HepG2 (cell line): ENCODE results near the gene ZNF687. TPM values are rescaled to one million over a fixed set of nuclear protein-coding genes. Genes with fewer than 3 reads are reported as not detected.
A peak's percentile ranks its signal among the peaks of the same experiment; 100 is the strongest.

Source experiments
- ATF4 ChIP-seq, 2 experiments: fragments of 450-650 bp in 1 of 2; sonication (generic) in 1 of 2; formaldehyde crosslinking; IDR thresholded peaks; 2 replicates each; pipeline versions ENCODE4 v1.5.0 to v1.8.0; 2020 to 2022; ENCODE audit warnings: mild to moderate bottlenecking in 1 of 2, missing genetic modification reagents in 1 of 2
- ATM ChIP-seq: fragments of 450-650 bp; IDR thresholded peaks from 2 replicates; pipeline ENCODE4 v1.7.1; 2017; ENCODE audit warnings: mild to moderate bottlenecking, borderline replicate concordance
- BRD4 ChIP-seq: sonication (generic); formaldehyde crosslinking; IDR thresholded peaks from 2 replicates; pipeline ENCODE4 v1.4.0; 2020; ENCODE audit warnings: missing genetic modification reagents
- CHD4 ChIP-seq: fragments of 200-600 bp; sonication (generic); IDR thresholded peaks from 2 replicates; pipeline ENCODE4 v1.7.0; 2017; ENCODE audit warnings: mild to moderate bottlenecking, low read length, borderline replicate concordance
- CREB1 ChIP-seq, 2 experiments: fragments of 450-650 bp in 1 of 2; IDR thresholded peaks; 2 replicates each; pipeline ENCODE4 v1.6.1; 2016 to 2017; ENCODE audit warnings: control low read depth in 1 of 2, mild to moderate bottlenecking in 1 of 2, missing compliant biosample characterization in 1 of 2, missing genetic modification characterization in 1 of 2
- E2F1 ChIP-seq: sonication (generic); formaldehyde crosslinking; IDR thresholded peaks from 2 replicates; pipeline ENCODE4 v1.5.0; 2020; ENCODE audit warnings: missing genetic modification reagents
- GRHL1 ChIP-seq: sonication (generic); formaldehyde crosslinking; conservative IDR thresholded peaks from 2 replicates; pipeline ENCODE4 v1.8.0; 2022; ENCODE audit warnings: missing genetic modification reagents
- IKZF5 ChIP-seq: IDR thresholded peaks from 2 replicates; pipeline ENCODE4 v1.6.1; 2018; ENCODE audit warnings: missing genetic modification reagents, mild to moderate bottlenecking, missing compliant biosample characterization
- POLR2G ChIP-seq: fragments of 200-400 bp; formaldehyde crosslinking; IDR thresholded peaks from 2 replicates; pipeline ENCODE4 v1.6.1; 2018; ENCODE audit warnings: mild to moderate bottlenecking, low read depth, low read length, moderate library complexity
- RBM22 ChIP-seq: fragments of 200-400 bp; formaldehyde crosslinking; optimal IDR thresholded peaks from 2 replicates; pipeline ENCODE3; 2017; ENCODE audit warnings: mild to moderate bottlenecking, low read length, moderate library complexity
- TBP ChIP-seq: sonication (generic); formaldehyde crosslinking; IDR thresholded peaks from 2 replicates; pipeline ENCODE4 v1.5.0; 2020; ENCODE audit warnings: missing genetic modification reagents
- THRA ChIP-seq: sonication (generic); formaldehyde crosslinking; IDR thresholded peaks from 2 replicates; pipeline ENCODE4 v1.4.0; 2020; ENCODE audit warnings: missing genetic modification reagents, borderline replicate concordance
- ZBTB33 ChIP-seq: sonication (generic); formaldehyde crosslinking; IDR thresholded peaks from 2 replicates; pipeline ENCODE4 v1.4.0; 2020; ENCODE audit warnings: missing genetic modification reagents
- ZBTB44 ChIP-seq: sonication (generic); formaldehyde crosslinking; IDR thresholded peaks from 2 replicates; pipeline ENCODE4 v1.4.0; 2020; ENCODE audit warnings: missing genetic modification reagents
- ZC3H4 ChIP-seq: sonication (generic); formaldehyde crosslinking; IDR thresholded peaks from 2 replicates; pipeline ENCODE4 v1.4.0; 2020; ENCODE audit warnings: missing genetic modification reagents, borderline replicate concordance
- ZMYM4 ChIP-seq: sonication (generic); formaldehyde crosslinking; IDR thresholded peaks from 2 replicates; pipeline ENCODE4 v1.8.1; 2023; ENCODE audit warnings: mild to moderate bottlenecking, missing genetic modification reagents
- ZNF12 ChIP-seq: sonication (generic); formaldehyde crosslinking; IDR thresholded peaks from 2 replicates; pipeline ENCODE4 v1.5.0; 2020; ENCODE audit warnings: missing genetic modification reagents
- ZNF558 ChIP-seq: sonication (generic); formaldehyde crosslinking; IDR thresholded peaks from 2 replicates; pipeline ENCODE4 v1.9.0; 2022; ENCODE audit warnings: mild to moderate bottlenecking, missing genetic modification reagents, borderline replicate concordance
- polyA plus RNA-seq, 8 experiments: library from polyadenylated mRNA; depleted of rRNA in 3 of 8; stranded (reverse) in 7 of 8; unstranded in 1 of 8; fragments of >200 nt; fragmentation: Illumina TruSeq in 4 of 8; extraction: Trizol in 4 of 8; gene quantifications; 2 replicates each; pipeline versions ENCODE4 v1.2.1 to v1.2.3, GENCODE V29; 2011 to 2016; ENCODE audit warnings: low read depth in 4 of 8, missing spikeins in 1 of 8, mixed read lengths in 1 of 8; ENCODE audit not compliant: insufficient read depth in 1 of 8
- total RNA-seq, 5 experiments: library from RNA; depleted of rRNA; stranded (reverse); fragments of >200 nt; fragmentation: Illumina TruSeq; extraction: Trizol; gene quantifications; 2 replicates each; pipeline ENCODE4 v1.2.3, GENCODE V29; 2016; ENCODE audit warnings: low read depth in 1 of 5

ZNF687 gene
- total and polyA plus RNA-seq, 2 of the 13 experiments (the other 11 are each of a cell fraction or from before 2014, with no cell fraction given) = 14.1 to 16.5 TPM

GRCh38 chr1:151311589-151312331, 29.7 kb downstream of the ZNF687 start (continued):
- TF ChIP-seq E2F1 (CRISPR knock-in tag) = no peak
- TF ChIP-seq ATF4 (CRISPR knock-in tag; IDR thresholded peaks at IDR 0.05) = no peak; a peak in 1 of 4 replicates
- no peak for TF ChIP-seq THRA (CRISPR knock-in tag)
- TF ChIP-seq ZBTB44 (CRISPR knock-in tag) = no peak
- no peak for TF ChIP-seq IKZF5
- TF ChIP-seq CREB1 (IDR thresholded peaks at IDR 0.05) = peak; percentile 53
- peak; percentile 50; the same call in 1 of the 2 replicates for TF ChIP-seq CREB1 (CRISPR knock-in tag; IDR thresholded peaks at IDR 0.05)
- TF ChIP-seq RBM22 = no peak
- TF ChIP-seq GRHL1 (CRISPR knock-in tag) = no peak
- no peak for TF ChIP-seq ZBTB33 (CRISPR knock-in tag)
- TF ChIP-seq ATM = no peak
- no peak for TF ChIP-seq ZC3H4 (CRISPR knock-in tag)
- no peak for TF ChIP-seq TBP (CRISPR knock-in tag)
- TF ChIP-seq POLR2G = no peak
- no peak for TF ChIP-seq ZNF558
- no peak for TF ChIP-seq ZMYM4 (CRISPR knock-in tag)
- TF ChIP-seq BRD4 (CRISPR knock-in tag) = no peak
- no peak for TF ChIP-seq CHD4
- 0 out of 2 replicates have a peak, but pooled peaks have one; percentile 23 for TF ChIP-seq ZNF12 (CRISPR knock-in tag)
